ENCODE data around the gene BLACAT1. TPM values are rescaled to one million over a fixed set of nuclear protein-coding genes. Genes with fewer than 3 reads are reported as not detected.

BLACAT1 gene
- total and polyA plus RNA-seq, 2 of the 13 experiments (the other 11 are each of a cell fraction or from before 2014, with no cell fraction given) = 1.2 to 2.8 TPM

GRCh38 chr1:205452933-205453332 is 2.9 kb downstream of the BLACAT1 start (continued):
- TF ChIP-seq MXD3 (CRISPR knock-in tag; IDR thresholded peaks at IDR 0.05) = no peak
- TF ChIP-seq ZNF629 (CRISPR knock-in tag; conservative IDR thresholded peaks at IDR 0.05) = no peak
- TF ChIP-seq SNAPC4 (CRISPR knock-in tag; IDR thresholded peaks at IDR 0.05) = no peak
- no peak for TF ChIP-seq GLMP (CRISPR knock-in tag; IDR thresholded peaks at IDR 0.05; ENCODE audit: borderline replicate concordance)
- TF ChIP-seq ZBTB26 (CRISPR knock-in tag; IDR thresholded peaks at IDR 0.05; ENCODE audit: borderline replicate concordance) = no peak

Measured in HepG2 (cell line).